Measurements from ENCODE around the gene RAD18.

Gene RAD18

GRCh38 chr3:8985411-8985831 lies 22.1 kb upstream of the RAD18 start:
- no peak for DNase-seq (ENCODE audit: low spot score)

GRCh38 chr3:8984526-8984925 lies 21.3 kb upstream of the RAD18 start:
- no peak for DNase-seq (ENCODE audit: low spot score)

- no peak for DNase-seq (ENCODE audit: low spot score)
These were observed 20.8 kb upstream of the RAD18 start for GRCh38 chr3:8984081-8984480.

- no peak for DNase-seq (ENCODE audit: low spot score)
These were observed 20.3 kb upstream of the RAD18 start for GRCh38 chr3:8983591-8983990.

DNA sequence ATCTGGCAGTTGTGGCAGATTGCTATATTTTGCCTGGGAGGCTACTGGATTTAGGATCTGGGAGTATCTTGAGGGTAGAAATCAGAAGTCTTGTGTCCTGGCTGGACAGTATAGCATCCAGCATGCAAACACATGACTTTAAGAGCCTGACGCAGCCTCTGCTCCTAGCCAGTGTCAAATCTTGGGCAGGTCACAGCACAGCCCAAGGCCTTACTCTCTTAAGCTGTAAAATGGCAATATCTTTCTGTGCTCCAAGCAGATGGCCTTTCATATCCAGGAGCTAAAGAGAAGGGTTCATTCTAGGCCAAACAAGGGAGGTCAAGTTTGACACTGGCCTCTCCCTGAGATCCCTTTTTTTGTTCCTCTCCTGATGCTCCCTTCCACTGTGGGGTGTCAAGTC lies 19.8 kb upstream of the RAD18 start:
- no peak for DNase-seq (ENCODE audit: low spot score)

- DNase-seq (ENCODE audit: low spot score): no peak
These were observed 19.2 kb upstream of the RAD18 start for GRCh38 chr3:8982509-8982908.

GRCh38 chr3:8981700-8982099 lies 18.4 kb upstream of the RAD18 start:
- DNase-seq (ENCODE audit: low spot score): no peak

DNA sequence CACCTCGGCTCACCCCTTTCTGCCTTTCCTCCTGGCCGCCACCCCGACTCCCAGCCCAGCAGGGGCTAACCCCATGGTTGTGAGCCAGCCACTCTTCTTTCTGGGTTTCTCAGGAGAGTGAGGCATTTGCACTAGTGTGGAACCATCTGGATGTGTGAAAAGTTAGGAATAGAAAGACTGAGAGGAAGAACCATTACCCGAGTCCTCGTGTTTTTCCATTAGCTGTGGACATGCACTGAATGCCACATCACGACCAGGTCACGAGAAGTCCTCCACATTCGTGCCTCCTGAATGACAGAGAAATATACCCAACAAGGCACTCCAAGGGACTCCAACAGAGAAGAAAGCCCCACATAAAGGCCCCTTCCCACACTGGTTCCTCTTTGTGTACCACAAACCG lies 18.0 kb upstream of the RAD18 start:
- no peak for DNase-seq (ENCODE audit: low spot score)

GRCh38 chr3:8980756-8981257 lies 17.5 kb upstream of the RAD18 start:
- DNase-seq (ENCODE audit: low spot score): no peak

DNA sequence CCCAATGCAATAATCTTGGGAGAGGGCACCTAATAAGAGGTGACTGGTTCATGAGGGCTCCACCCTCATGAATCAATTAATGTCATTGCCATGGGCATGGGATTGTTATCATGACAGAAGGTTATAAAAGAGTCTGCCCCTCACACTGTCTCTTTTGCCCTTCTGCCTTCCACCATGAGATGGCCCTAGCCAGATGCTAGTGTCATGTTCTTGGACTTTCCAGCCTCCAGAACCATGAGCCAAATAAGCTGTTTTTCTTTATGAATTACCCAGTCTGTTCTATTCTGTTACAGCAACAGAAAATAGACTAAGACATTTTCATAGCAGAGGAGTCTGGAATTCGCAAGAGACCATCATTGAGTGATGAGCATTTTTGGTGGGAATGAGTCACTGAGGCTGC lies 16.0 kb upstream of the RAD18 start:
- no peak for DNase-seq (ENCODE audit: low spot score)

DNA sequence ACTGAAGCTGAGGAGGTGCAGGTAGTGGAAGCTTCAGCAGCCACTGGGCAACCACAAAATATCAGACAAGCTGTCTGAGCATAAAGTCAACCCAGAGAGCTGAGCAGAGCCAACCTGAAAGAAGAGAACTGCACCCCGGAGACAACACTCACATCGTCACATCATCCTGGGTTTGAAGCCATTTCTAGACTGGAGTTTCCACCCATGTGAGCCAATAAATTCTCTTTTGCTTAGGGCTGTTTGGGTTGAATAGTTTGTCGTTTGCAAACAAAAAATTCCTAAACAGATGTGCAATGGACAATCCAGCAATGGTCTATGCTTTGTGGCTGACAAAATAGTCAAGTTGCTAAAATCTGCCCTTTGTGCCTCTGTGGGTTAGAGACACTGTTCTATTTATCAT lies 15.3 kb upstream of the RAD18 start:
- DNase-seq (ENCODE audit: low spot score): no peak

- no peak for DNase-seq (ENCODE audit: low spot score)
These were observed 13.4 kb upstream of the RAD18 start for GRCh38 chr3:8976540-8977182.

DNA sequence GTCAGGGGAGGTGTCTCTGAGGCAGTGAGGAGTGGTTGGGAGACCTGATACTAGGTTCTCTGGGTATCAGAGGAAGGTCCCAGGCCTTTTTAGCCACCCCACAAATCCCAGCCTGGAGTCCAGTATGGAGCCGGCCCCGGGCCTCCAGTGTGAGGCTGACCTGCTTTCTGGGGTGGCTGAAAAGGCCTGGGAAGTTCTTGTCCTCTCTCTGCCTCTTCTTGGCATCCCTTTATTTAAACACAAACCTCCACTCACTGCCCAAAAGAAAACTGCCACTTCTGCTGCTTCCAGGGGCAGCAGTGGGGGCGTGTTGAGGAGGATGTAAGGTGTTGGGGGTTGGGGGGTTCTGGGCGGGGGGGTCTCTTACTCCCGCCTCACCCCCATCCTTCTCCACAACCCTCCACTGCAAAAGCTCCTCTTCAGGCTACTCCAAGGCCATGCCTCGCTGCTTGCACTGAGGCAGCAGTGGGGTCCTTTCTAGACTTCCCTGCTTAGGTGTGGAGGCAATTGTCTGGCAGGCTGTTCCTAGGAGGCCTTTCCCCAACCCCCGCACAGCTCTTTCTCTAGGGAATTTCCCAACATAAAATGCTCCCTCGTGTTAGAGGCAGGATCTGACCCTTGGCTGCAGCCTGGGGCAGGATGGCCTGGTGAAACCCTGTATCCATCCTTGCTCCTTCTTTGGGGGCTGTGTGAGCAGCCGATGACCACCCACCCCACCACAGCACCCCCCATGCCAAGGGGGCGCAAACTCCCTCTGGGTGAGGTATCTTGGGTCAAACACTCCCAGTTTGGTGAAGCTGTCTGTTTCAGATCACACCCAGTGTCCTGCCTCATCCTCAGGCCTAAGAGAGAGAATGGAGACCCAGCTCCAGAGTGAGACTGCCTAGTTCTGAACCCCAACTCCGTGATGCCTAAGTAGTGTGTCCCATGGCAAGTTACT lies 12.1 kb upstream of the RAD18 start:
- no peak for DNase-seq (ENCODE audit: low spot score)

DNA sequence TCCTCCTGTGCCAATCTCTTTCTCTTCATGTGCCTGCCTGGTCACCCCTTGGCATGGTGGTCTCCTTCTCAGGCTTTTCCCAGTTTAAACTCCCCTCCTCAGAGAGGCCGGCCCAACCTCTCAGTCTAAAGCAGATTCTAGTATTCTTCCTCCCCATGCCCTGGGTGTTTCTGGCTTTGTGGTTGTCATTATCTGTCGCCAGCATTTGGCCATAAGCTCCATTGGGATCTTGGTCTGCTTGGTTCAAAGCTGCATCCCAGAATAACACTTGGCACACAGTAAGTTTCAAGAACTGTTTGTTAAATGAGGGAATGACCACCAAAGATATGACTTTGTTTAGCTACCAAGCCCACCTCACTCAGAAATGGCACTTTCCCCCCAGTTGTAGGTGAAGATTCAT lies 11.2 kb upstream of the RAD18 start:
- no peak for DNase-seq (ENCODE audit: low spot score)

GRCh38 chr3:8972639-8973038 lies 9.4 kb upstream of the RAD18 start:
- peak; percentile 46 for DNase-seq (ENCODE audit: low spot score)

- peak; percentile 63 for DNase-seq (ENCODE audit: low spot score)
These were observed 7.8 kb upstream of the RAD18 start for GRCh38 chr3:8970971-8971589.

DNA sequence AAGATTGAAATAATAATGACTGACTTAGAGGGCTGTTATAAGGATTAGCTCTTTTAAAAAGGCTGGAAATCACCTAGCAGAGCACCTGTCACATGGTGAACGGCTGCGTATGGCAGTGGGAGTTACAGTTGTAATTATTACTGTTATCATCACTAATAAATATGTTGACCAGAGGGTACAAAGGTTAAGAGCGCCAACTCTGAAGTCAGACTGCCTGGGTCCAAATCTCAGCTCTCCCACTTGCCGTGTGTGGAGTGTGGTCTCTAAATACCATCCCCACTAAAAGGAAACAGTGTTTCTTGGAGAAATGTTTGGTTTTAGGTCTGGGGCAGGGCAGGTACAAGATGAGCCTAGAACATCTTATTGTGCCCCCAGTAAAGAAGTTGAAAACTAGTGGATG lies 6.0 kb upstream of the RAD18 start:
- no peak for DNase-seq (ENCODE audit: low spot score)

DNA sequence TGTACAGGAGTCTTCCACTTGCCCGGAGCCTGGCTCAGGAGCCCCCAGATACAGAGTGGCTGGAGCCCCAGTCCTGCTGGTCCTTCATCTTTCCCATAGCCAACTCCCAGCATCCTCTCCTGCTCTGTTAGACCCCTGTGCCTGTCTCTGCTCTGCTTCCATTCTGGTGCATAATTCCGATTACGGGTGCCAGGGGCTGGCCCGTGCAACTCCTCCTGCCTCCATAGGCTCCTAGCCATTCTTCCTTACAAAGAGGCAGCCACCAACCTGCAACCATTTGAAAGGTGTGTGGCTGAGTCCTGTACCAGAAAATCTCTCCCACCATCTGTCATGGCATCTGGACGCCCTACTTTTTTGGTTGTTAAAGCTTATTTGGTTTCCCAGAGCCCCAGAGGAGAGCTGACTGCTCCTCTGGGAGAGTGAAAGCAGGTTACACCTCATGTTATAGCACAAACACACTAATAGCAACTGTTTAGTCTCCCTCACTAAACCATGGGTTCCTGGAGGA lies 5.2 kb upstream of the RAD18 start:
- DNase-seq (ENCODE audit: low spot score): no peak

DNA sequence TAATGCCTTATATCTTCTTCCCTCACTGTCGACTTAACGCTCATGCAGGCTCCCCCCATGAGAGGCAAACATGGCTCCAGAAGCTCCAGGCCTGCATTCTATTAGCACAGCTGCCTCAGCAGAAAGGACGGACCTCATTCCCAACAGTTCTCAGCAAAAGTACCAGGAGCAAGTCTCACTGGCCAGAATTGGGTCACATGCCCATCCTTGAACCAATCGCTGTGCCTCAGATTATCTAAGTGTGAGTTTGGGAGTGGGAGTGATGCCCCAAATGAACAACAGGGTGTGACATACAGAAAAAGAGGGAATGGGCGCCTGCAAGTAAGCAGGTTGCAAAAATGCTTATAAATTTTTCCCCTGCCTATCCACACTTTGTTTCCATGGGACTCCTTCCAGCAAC lies 4.3 kb upstream of the RAD18 start:
- DNase-seq (ENCODE audit: low spot score): no peak

DNA sequence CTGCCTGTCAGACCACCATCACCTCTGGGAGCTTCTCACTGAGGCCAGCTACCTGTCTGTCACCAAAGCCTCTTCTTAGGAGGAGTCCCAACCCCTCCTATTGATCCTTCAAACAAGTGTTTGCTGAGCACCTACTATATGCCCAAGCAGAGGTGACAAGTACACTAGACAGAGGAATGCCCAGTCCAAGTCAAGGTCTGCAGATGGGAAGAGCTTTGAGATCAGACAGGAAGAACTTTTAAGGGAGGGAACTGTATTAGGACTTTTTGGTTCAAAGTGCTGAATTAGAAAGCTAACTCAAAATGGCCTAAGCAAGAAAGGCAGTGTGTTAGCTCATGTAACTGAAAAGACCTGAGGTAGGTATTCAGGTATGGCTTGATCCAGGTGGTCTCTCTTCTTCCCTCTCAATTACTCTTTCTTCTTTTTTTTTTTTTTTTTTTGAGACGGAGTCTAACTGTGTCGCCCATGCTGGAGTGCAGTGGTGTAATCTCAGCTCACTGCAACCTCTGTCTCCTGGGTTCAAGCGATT lies 3.6 kb upstream of the RAD18 start:
- DNase-seq (ENCODE audit: low spot score): no peak

GRCh38 chr3:8966150-8966819 lies 3.0 kb upstream of the RAD18 start:
- DNase-seq (ENCODE audit: low spot score): no peak
